WTC11 (cell line): Measurements from ENCODE around the gene ADAMTS5. TPM values are rescaled to one million over a fixed set of nuclear protein-coding genes. Genes with fewer than 3 reads are reported as not detected.

ENCODE experiments used
- ATAC-seq: fragments of 200-7000 bp; cut with Tn5 transposase; 2 replicates; pipeline ENCODE4 v1.10.0; 2021; ENCODE audit warnings: mild to moderate bottlenecking, moderate library complexity
- CTCF ChIA-PET: fragments of 300-600 bp; sonication (Branson Sonifier 250); formaldehyde crosslinking; loops from one replicate; lab custom pipeline; 2021; ENCODE audit warnings: antibody characterized with exemption; lab: Charles Lee
- POLR2A ChIA-PET: fragments of 350-600 bp; sonication (Branson Sonifier 250); formaldehyde crosslinking; loops from one replicate; lab custom pipeline; 2021; ENCODE audit warnings: antibody characterized with exemption; lab: Charles Lee
- DNase-seq: peaks from one replicate; pipeline ENCODE4 v3.0.0; 2021; ENCODE audit warnings: low spot score
- H3K27ac Mint-ChIP-seq: 2 replicates; pipeline ENCODE4 v1.8.0; 2021; ENCODE audit warnings: mixed read lengths
- H3K27me3 Mint-ChIP-seq: 2 replicates; pipeline ENCODE4 v1.8.0; 2021; ENCODE audit warnings: low read depth, mild to moderate bottlenecking, moderate library complexity, mixed read lengths
- H3K36me3 Mint-ChIP-seq: 2 replicates; pipeline ENCODE4 v1.8.0; 2021; ENCODE audit warnings: mixed read lengths
- H3K4me1 Mint-ChIP-seq: 2 replicates; pipeline ENCODE4 v1.8.0; 2022; ENCODE audit warnings: mixed read lengths
- H3K4me3 Mint-ChIP-seq: 2 replicates; pipeline ENCODE4 v1.8.0; 2021; ENCODE audit warnings: mild to moderate bottlenecking, moderate library complexity, mixed read lengths
- H3K9me3 Mint-ChIP-seq: 2 replicates; pipeline ENCODE4 v1.8.0; 2021; ENCODE audit warnings: mixed read lengths
- ELF4 ChIP-seq: sonication (generic); formaldehyde crosslinking; IDR thresholded peaks from 2 replicates; pipeline ENCODE4 v1.8.1; 2022; ENCODE audit warnings: low read depth, mild to moderate bottlenecking, moderate library complexity, missing genetic modification reagents
- EMX1 ChIP-seq: fragments of 250-450 bp; sonication (Bioruptor Pico); IDR thresholded peaks from 2 replicates; pipeline ENCODE4 v1.8.0; 2021; ENCODE audit warnings: mild to moderate bottlenecking
- ETV6 ChIP-seq: sonication (generic); formaldehyde crosslinking; IDR thresholded peaks from 2 replicates; pipeline ENCODE4 v1.8.1; 2022; ENCODE audit warnings: mild to moderate bottlenecking, missing genetic modification reagents
- GRHL2 ChIP-seq: fragments of 250-450 bp; sonication (Bioruptor Pico); IDR thresholded peaks from 2 replicates; pipeline ENCODE4 v1.8.0; 2022; ENCODE audit warnings: mild to moderate bottlenecking, moderate library complexity; ENCODE audit not compliant: insufficient replicate concordance, severe bottlenecking
- KAT7 ChIP-seq: sonication (generic); formaldehyde crosslinking; IDR thresholded peaks from 2 replicates; pipeline ENCODE4 v1.8.1; 2023; ENCODE audit warnings: missing genetic modification reagents, mild to moderate bottlenecking, borderline replicate concordance
- MYBL2 ChIP-seq: sonication (generic); formaldehyde crosslinking; IDR thresholded peaks from 2 replicates; pipeline ENCODE4 v1.8.1; 2023; ENCODE audit warnings: mild to moderate bottlenecking, moderate library complexity, missing genetic modification reagents
- NFYB ChIP-seq: sonication (generic); formaldehyde crosslinking; conservative IDR thresholded peaks from 2 replicates; pipeline ENCODE4 v1.8.0; 2022; ENCODE audit warnings: low read depth, missing genetic modification reagents
- NR1H2 ChIP-seq: sonication (generic); formaldehyde crosslinking; IDR thresholded peaks from 2 replicates; pipeline ENCODE4 v1.9.0; 2021; ENCODE audit warnings: mild to moderate bottlenecking, moderate library complexity, missing genetic modification reagents
- NR3C1 ChIP-seq: sonication (generic); formaldehyde crosslinking; conservative IDR thresholded peaks from 2 replicates; pipeline ENCODE4 v1.8.1; 2023; ENCODE audit warnings: low read depth, mild to moderate bottlenecking, missing genetic modification reagents
- PREB ChIP-seq: sonication (generic); formaldehyde crosslinking; IDR thresholded peaks from 2 replicates; pipeline ENCODE4 v1.8.1; 2022; ENCODE audit warnings: mild to moderate bottlenecking, missing genetic modification reagents, moderate library complexity, borderline replicate concordance
- SOX15 ChIP-seq: fragments of 250-450 bp; sonication (Bioruptor Pico); IDR thresholded peaks from 2 replicates; pipeline ENCODE4 v1.9.0; 2021; ENCODE audit warnings: mild to moderate bottlenecking
- TCF7 ChIP-seq: sonication (generic); formaldehyde crosslinking; IDR thresholded peaks from 2 replicates; pipeline ENCODE4 v1.8.0; 2022; ENCODE audit warnings: mild to moderate bottlenecking, low read depth, missing genetic modification reagents, moderate library complexity
- TEAD1 ChIP-seq: sonication (generic); formaldehyde crosslinking; IDR thresholded peaks from 2 replicates; pipeline ENCODE4 v1.8.0; 2022; ENCODE audit warnings: mild to moderate bottlenecking, missing genetic modification reagents
- ZNF219 ChIP-seq: sonication (generic); formaldehyde crosslinking; IDR thresholded peaks from 2 replicates; pipeline ENCODE4 v1.8.0; 2023; ENCODE audit warnings: missing genetic modification reagents, mild to moderate bottlenecking, borderline replicate concordance
- ZNF232 ChIP-seq: sonication (generic); formaldehyde crosslinking; IDR thresholded peaks from 2 replicates; pipeline ENCODE4 v1.8.0; 2022; ENCODE audit warnings: mild to moderate bottlenecking, missing genetic modification reagents
- ZNF317 ChIP-seq: sonication (generic); formaldehyde crosslinking; IDR thresholded peaks from 2 replicates; pipeline ENCODE4 v1.8.1; 2023; ENCODE audit warnings: low read depth, mild to moderate bottlenecking, moderate library complexity, missing genetic modification reagents, borderline replicate concordance
- ZNF396 ChIP-seq: fragments of 250-450 bp; sonication (Bioruptor Pico); IDR thresholded peaks from 2 replicates; pipeline ENCODE4 v1.8.0; 2021; ENCODE audit warnings: mild to moderate bottlenecking, moderate library complexity, borderline replicate concordance
- ZNF423 ChIP-seq: fragments of 250-450 bp; sonication (Bioruptor Pico); IDR thresholded peaks from 2 replicates; pipeline ENCODE4 v2.1.2; 2022; ENCODE audit warnings: mild to moderate bottlenecking, moderate library complexity
- ZNF512 ChIP-seq: sonication (generic); formaldehyde crosslinking; IDR thresholded peaks from 2 replicates; pipeline ENCODE4 v1.8.1; 2022; ENCODE audit warnings: missing genetic modification reagents, borderline replicate concordance
- ZNF671 ChIP-seq: fragments of 250-450 bp; sonication (Bioruptor Pico); IDR thresholded peaks from 2 replicates; pipeline ENCODE4 v1.8.0; 2021; ENCODE audit warnings: mild to moderate bottlenecking
- total RNA-seq: library from RNA; stranded (reverse); gene quantifications from 3 replicates; pipeline ENCODE4 v1.2.3, GENCODE V29; 2021
- TF ChIP-seq, protein P1 (sequence below): sonication (generic); formaldehyde crosslinking; IDR thresholded peaks from 2 replicates; pipeline ENCODE4 v1.8.0; 2022; ENCODE audit warnings: mild to moderate bottlenecking, missing genetic modification reagents
- TF ChIP-seq, protein P2 (sequence below): sonication (generic); formaldehyde crosslinking; IDR thresholded peaks from 2 replicates; pipeline ENCODE4 v1.8.1; 2023; ENCODE audit warnings: mild to moderate bottlenecking, missing genetic modification reagents, moderate library complexity

Gene ADAMTS5
- total RNA-seq, 1 experiment from 2014 or later = 1.6 TPM

- Mint-ChIP-seq H3K9me3 (no peaks in the 10 kb centered on the region), H3K4me1 (peaks cover 27% of the 10 kb centered on the region), H3K27me3 (peaks cover 20% of the 10 kb centered on the region), H3K36me3 (no peaks in the 10 kb centered on the region), H3K27ac (no peak overlapping the region), H3K4me3 (no peak overlapping the region)
- no peak for DNase-seq
- CTCF ChIA-PET = interaction anchor here (1.2 kb wide), 1 partner anchor 10 kb away, joined by 3 read pairs; no protein-coding TSS in a partner anchor
- no peak for ATAC-seq
- TF ChIP-seq, protein P1, sequence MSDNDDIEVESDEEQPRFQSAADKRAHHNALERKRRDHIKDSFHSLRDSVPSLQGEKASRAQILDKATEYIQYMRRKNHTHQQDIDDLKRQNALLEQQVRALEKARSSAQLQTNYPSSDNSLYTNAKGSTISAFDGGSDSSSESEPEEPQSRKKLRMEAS (CRISPR knock-in tag) = no peak
- TF ChIP-seq, protein P2, sequence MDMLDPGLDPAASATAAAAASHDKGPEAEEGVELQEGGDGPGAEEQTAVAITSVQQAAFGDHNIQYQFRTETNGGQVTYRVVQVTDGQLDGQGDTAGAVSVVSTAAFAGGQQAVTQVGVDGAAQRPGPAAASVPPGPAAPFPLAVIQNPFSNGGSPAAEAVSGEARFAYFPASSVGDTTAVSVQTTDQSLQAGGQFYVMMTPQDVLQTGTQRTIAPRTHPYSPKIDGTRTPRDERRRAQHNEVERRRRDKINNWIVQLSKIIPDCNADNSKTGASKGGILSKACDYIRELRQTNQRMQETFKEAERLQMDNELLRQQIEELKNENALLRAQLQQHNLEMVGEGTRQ = no peak
- no peak for TF ChIP-seq ZNF423 (CRISPR knock-in tag)
- TF ChIP-seq TEAD1 = no peak
- TF ChIP-seq EMX1 (CRISPR knock-in tag) = no peak
- TF ChIP-seq MYBL2 (CRISPR knock-in tag) = no peak
- TF ChIP-seq ELF4 (CRISPR knock-in tag) = no peak
- no peak for TF ChIP-seq NR1H2
- no peak for TF ChIP-seq SOX15
- no peak for TF ChIP-seq ZNF396 (CRISPR knock-in tag)
- TF ChIP-seq ETV6 (CRISPR knock-in tag) = no peak
- no peak for TF ChIP-seq ZNF671 (CRISPR knock-in tag)
- TF ChIP-seq ZNF512 (CRISPR knock-in tag) = no peak
- no peak for TF ChIP-seq PREB (CRISPR knock-in tag)
- POLR2A ChIA-PET = no interaction called here
These were observed 5.3 kb upstream of the ADAMTS5 start for GRCh38 chr21:26972192-26972591.

DNA sequence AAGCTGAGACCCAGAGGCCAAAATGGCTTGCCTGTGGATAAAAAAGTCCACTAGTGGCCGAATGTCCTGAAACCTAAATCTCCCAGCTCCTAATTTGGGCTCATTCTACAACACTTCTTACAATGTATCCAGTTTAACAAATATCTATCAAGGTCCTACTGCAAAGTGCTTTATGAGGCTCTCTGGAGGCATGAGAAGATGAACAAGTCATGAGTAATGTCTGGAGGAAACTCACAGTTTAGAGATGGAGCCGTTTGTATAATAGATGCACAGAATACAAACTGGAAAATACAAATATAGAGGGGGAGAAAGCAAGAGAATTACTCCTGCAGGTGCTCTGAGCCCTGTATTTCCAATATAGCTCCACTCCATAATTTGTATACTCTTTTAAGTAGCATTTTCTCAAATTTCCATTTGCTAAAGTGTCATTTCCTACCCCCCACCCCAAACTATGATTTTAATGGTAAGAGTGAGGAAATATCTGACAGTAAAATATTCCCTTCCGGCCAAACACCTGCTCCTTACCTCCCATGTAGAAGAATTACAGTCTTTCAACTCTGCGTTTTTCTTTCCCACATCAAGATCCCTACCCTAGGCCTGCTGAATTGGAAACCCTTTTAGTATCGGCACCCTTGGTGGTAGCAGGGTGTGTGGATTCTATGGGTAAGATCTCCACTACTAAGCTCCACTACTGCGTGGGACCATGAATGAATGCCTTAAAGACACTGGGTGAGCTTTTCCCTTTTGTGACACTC is 3.3 kb upstream of the ADAMTS5 start:
- H3K27me3 Mint-ChIP-seq = peaks cover 38% of the 10 kb centered on the region
- DNase-seq = no peak
- ATAC-seq = no peak
- H3K4me1 Mint-ChIP-seq = peaks cover 27% of the 10 kb centered on the region
- no peak overlapping the region for H3K27ac Mint-ChIP-seq
- H3K4me3 Mint-ChIP-seq = no peak overlapping the region
- no peak for TF ChIP-seq ZNF423 (CRISPR knock-in tag)
- no peak for TF ChIP-seq EMX1 (CRISPR knock-in tag)
- no peak for TF ChIP-seq KAT7 (CRISPR knock-in tag)
- no peak for TF ChIP-seq GRHL2 (CRISPR knock-in tag)
- CTCF ChIA-PET = no interaction called here
- POLR2A ChIA-PET = no interaction called here
- H3K9me3 Mint-ChIP-seq = no peaks in the 10 kb centered on the region
- no peaks in the 10 kb centered on the region for H3K36me3 Mint-ChIP-seq

DNA sequence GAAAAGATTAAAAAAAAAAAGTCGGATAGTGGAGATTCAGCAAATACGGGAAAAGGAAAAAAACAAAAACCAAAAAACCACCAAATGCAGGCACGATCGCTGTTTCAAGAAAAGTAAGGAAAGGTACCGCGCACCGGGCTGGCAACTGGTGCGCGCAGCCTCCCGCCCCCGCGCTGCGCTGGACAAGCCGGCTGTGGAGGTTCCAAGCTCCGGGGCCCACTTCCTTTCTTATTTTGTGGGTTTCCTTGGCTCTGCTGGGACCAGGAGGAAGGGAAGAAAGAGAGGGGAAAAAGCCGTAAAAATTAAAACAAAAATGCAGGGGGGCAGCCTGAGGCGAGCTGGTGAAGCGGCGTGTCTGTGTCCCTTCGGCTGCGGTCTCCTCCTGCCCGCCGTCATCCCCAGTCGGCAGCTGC is 233 bp downstream of the ADAMTS5 start:
- Mint-ChIP-seq H3K36me3 (no peaks in the 10 kb centered on the region), H3K27me3 (peaks cover 49% of the 10 kb centered on the region), H3K9me3 (no peaks in the 10 kb centered on the region), H3K27ac (no peak overlapping the region), H3K4me1 (peaks cover 44% of the 10 kb centered on the region), H3K4me3 (peak overlapping the region; percentile 87)
- POLR2A ChIA-PET = interaction anchor here (0.5 to 1.6 kb wide), 3 partner anchors 121 to 1115 kb away, joined by 3 read pairs; partner anchors contain the start of gene ADAMTS1
- CTCF ChIA-PET = interaction anchor here (0.7 to 2.3 kb wide), 5 partner anchors 57 to 247 kb away, joined by 3 to 12 read pairs (median 4); partner anchors contain the start of gene ADAMTS1
- no peak for DNase-seq
- peak; percentile 2; the same call in 1 of the 2 replicates for ATAC-seq
- TF ChIP-seq ZNF232 (CRISPR knock-in tag) (no peak), ZNF317 (CRISPR knock-in tag) (no peak), ZNF219 (CRISPR knock-in tag) (no peak), ZNF512 (CRISPR knock-in tag) (no peak; the same call in 1 of the 2 replicates), NFYB (CRISPR knock-in tag) (no peak), EMX1 (CRISPR knock-in tag) (no peak), TCF7 (CRISPR knock-in tag) (no peak), NR3C1 (CRISPR knock-in tag) (no peak), ETV6 (CRISPR knock-in tag) (no peak), KAT7 (CRISPR knock-in tag) (no peak)
